DND-41 (cell line): ENCODE data around the gene RBFOX1.

ENCODE experiments used
- ATAC-seq: fragments of 200-7000 bp; cut with Tn5 transposase; 3 replicates; pipeline ENCODE4 v1.9.1; 2021; ENCODE audit warnings: low read depth; ENCODE audit not compliant: insufficient read depth
- DNase-seq: peaks from one replicate; pipeline ENCODE4 v3.0.0-alpha.2; 2020
- H2AFZ ChIP-seq: 2 replicates; pipeline ENCODE4 v1.6.0; 2012; ENCODE audit warnings: low read depth, low read length
- H3K27ac ChIP-seq: 2 replicates; pipeline ENCODE4 v1.5.1; 2012; ENCODE audit warnings: low read length, inconsistent platforms
- H3K27me3 ChIP-seq: fragments of 200-600 bp; sonication (generic); 2 replicates; pipeline ENCODE4 v1.6.0; 2012; ENCODE audit warnings: low read length, mild to moderate bottlenecking, inconsistent platforms; ENCODE audit not compliant: insufficient read depth, poor library complexity
- H3K36me3 ChIP-seq: 2 replicates; pipeline ENCODE4 v1.5.1; 2012; ENCODE audit warnings: low read length, inconsistent platforms; ENCODE audit not compliant: insufficient read depth
- H3K4me1 ChIP-seq: 2 replicates; pipeline ENCODE4 v1.5.1; 2012; ENCODE audit warnings: mild to moderate bottlenecking, low read length; ENCODE audit not compliant: insufficient read depth
- H3K4me2 ChIP-seq: 2 replicates; pipeline ENCODE4 v1.6.0; 2012; ENCODE audit warnings: mild to moderate bottlenecking, moderate library complexity, low read length, inconsistent platforms; ENCODE audit not compliant: insufficient read depth
- H3K4me3 ChIP-seq, 2 experiments: fragments of 200-600 bp in 1 of 2; shearing (Covaris generic) in 1 of 2; 2 replicates each; pipeline ENCODE4 v1.5.1; 2012 to 2016; ENCODE audit warnings: inconsistent platforms in 2 of 2, low read length in 2 of 2, mild to moderate bottlenecking in 2 of 2, low read depth in 1 of 2, moderate library complexity in 1 of 2
- H3K79me2 ChIP-seq: 2 replicates; pipeline ENCODE4 v1.6.0; 2012; ENCODE audit warnings: low read length, inconsistent platforms; ENCODE audit not compliant: insufficient read depth
- H3K9ac ChIP-seq: 2 replicates; pipeline ENCODE4 v1.6.0; 2012; ENCODE audit warnings: low read depth, mild to moderate bottlenecking, inconsistent platforms, low read length, moderate library complexity
- H3K9me3 ChIP-seq: 2 replicates; pipeline ENCODE4 v1.5.1; 2012; ENCODE audit warnings: low read length, moderate library complexity, mild to moderate bottlenecking, inconsistent platforms; ENCODE audit not compliant: insufficient read depth, severe bottlenecking
- H4K20me1 ChIP-seq: 2 replicates; pipeline ENCODE4 v1.6.0; 2012; ENCODE audit warnings: low read length; ENCODE audit not compliant: insufficient read depth
- EZH2 ChIP-seq: IDR thresholded peaks from 3 replicates; pipeline ENCODE4 v1.6.1; 2012; ENCODE audit warnings: borderline replicate concordance, low read depth, mild to moderate bottlenecking, moderate library complexity, low read length, inconsistent platforms; ENCODE audit not compliant: severe bottlenecking
- TF ChIP-seq, protein P1 (sequence below): IDR thresholded peaks from 2 replicates; pipeline ENCODE4 v1.5.1; 2012; ENCODE audit warnings: borderline replicate concordance, low read length, moderate library complexity, mild to moderate bottlenecking; ENCODE audit not compliant: poor library complexity, severe bottlenecking; ENCODE audit errors: extremely low read depth

RBFOX1 gene

DNA sequence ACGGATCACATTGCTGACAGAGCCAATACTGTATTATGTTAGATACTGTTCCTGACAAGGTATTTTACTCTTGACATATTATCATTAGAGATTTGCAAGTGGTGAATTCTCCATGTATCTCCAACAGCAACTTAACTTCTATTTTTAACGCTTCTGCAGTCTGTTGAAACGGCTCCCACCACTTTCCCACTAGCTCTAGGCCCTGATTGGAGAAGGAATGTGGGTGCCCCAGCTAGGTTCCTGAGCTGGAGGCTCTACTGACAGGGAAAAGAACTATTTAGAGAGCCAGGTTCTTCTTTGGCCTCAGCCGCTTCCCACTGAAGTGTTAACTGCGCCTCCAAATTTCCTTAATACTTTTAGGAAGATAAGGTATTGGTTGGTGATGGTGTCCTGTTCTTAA, 191.8 kb downstream of the RBFOX1 start:
- H4K20me1 ChIP-seq: no peaks in the 10 kb centered on the region
- no peak overlapping the region for H3K27ac ChIP-seq
- ATAC-seq (no peak), DNase-seq (no peak)
- no peak overlapping the region for H3K9ac ChIP-seq
- no peaks in the 10 kb centered on the region for H3K4me1 ChIP-seq
- H2AFZ ChIP-seq: no peak overlapping the region
- H3K27me3 ChIP-seq: peaks cover 3% of the 10 kb centered on the region
- TF ChIP-seq EZH2: no peak
- TF ChIP-seq, protein P1, sequence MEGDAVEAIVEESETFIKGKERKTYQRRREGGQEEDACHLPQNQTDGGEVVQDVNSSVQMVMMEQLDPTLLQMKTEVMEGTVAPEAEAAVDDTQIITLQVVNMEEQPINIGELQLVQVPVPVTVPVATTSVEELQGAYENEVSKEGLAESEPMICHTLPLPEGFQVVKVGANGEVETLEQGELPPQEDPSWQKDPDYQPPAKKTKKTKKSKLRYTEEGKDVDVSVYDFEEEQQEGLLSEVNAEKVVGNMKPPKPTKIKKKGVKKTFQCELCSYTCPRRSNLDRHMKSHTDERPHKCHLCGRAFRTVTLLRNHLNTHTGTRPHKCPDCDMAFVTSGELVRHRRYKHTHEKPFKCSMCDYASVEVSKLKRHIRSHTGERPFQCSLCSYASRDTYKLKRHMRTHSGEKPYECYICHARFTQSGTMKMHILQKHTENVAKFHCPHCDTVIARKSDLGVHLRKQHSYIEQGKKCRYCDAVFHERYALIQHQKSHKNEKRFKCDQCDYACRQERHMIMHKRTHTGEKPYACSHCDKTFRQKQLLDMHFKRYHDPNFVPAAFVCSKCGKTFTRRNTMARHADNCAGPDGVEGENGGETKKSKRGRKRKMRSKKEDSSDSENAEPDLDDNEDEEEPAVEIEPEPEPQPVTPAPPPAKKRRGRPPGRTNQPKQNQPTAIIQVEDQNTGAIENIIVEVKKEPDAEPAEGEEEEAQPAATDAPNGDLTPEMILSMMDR: no peak
- no peak overlapping the region for H3K4me2 ChIP-seq
- H3K79me2 ChIP-seq: no peaks in the 10 kb centered on the region
- H3K9me3 ChIP-seq: no peaks in the 10 kb centered on the region
- H3K4me3 ChIP-seq: no peak overlapping the region
- no peaks in the 10 kb centered on the region for H3K36me3 ChIP-seq

DNA sequence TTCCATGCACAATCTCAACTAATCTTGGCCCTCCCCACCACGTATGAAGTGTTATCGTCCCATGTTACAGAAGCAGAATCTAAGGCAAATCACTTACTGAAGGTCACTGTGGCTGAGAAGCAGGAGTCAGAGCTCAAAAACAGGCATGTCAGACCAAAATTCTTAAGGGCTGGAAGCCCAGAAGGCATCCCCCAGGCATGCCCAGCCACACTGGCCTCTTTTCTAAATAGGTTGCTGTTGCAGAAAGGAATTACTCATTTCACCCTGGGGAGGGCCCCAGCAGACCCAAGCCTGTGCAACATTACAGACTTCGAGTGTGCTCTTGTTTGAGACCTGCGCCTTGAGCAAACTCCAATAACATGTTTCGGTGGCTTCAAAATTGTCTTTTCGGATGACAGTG, 194.1 kb downstream of the RBFOX1 start:
- no peak for ATAC-seq
- H3K4me1 ChIP-seq: no peaks in the 10 kb centered on the region
- no peaks in the 10 kb centered on the region for H4K20me1 ChIP-seq
- DNase-seq: no peak
- peaks cover 2% of the 10 kb centered on the region for H3K27me3 ChIP-seq
- H3K79me2 ChIP-seq: no peaks in the 10 kb centered on the region
- no peak overlapping the region for H3K9ac ChIP-seq
- TF ChIP-seq, protein P1: no peak
- TF ChIP-seq EZH2: no peak
- no peak overlapping the region for H3K27ac ChIP-seq
- H2AFZ ChIP-seq: no peak overlapping the region
- H3K4me2 ChIP-seq: no peak overlapping the region
- H3K4me3 ChIP-seq: no peak overlapping the region
- no peaks in the 10 kb centered on the region for H3K9me3 ChIP-seq
- no peaks in the 10 kb centered on the region for H3K36me3 ChIP-seq

DNA sequence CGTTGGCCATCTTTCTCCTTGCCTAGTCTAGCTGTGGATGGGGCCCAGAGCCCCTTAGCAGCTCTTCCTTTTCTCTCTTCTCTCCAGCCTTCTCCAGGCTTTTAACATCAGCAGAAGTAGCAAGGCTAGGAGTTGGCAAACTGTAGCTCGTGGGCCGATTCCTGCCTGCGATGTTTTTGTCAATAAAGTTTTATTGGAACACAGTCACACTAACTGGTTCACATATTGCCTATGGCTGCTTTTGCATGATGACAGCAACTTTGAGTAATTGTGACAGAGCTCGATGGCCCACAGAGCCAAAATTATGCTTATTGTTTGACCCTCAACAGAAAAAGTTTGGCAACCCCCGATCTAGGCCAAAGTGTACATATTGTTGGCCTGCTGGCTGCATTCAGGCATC, 199.9 kb downstream of the RBFOX1 start:
- no peak overlapping the region for H3K9ac ChIP-seq
- no peak overlapping the region for H3K27ac ChIP-seq
- H2AFZ ChIP-seq: no peak overlapping the region
- no peak for DNase-seq
- no peaks in the 10 kb centered on the region for H3K79me2 ChIP-seq
- H3K9me3 ChIP-seq: no peaks in the 10 kb centered on the region
- H3K27me3 ChIP-seq: no peaks in the 10 kb centered on the region
- no peaks in the 10 kb centered on the region for H4K20me1 ChIP-seq
- no peaks in the 10 kb centered on the region for H3K4me1 ChIP-seq
- no peak for TF ChIP-seq EZH2
- TF ChIP-seq, protein P1: no peak
- H3K4me3 ChIP-seq: no peak overlapping the region
- no peaks in the 10 kb centered on the region for H3K36me3 ChIP-seq
- no peak for ATAC-seq
- no peak overlapping the region for H3K4me2 ChIP-seq

DNA sequence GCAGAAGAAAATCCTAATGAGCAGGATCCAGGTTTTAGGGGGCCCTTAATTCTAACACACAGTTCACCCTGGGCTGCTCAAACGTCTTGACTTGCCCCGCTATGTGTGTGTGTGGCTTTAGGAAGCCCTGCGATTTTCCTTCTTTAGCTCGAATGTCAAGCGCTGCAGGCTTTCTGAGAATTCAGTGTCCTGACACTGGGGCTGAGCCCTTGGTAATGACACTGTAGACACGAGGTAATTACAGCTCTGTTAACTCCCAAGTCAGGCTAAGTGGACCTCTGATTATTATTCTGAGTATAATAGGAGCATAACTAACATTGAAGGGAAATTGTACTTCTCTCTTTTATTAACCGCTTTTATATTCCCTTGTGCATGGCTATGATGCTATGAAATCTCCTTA, 202.1 kb downstream of the RBFOX1 start:
- Histone ChIP-seq H3K4me1 (no peaks in the 10 kb centered on the region), H3K27me3 (no peaks in the 10 kb centered on the region), H3K4me2 (no peak overlapping the region), H3K4me3 (no peak overlapping the region), H3K36me3 (no peaks in the 10 kb centered on the region), H4K20me1 (no peaks in the 10 kb centered on the region), H2AFZ (no peak overlapping the region), H3K9me3 (no peaks in the 10 kb centered on the region), H3K27ac (no peak overlapping the region), H3K79me2 (no peaks in the 10 kb centered on the region), H3K9ac (no peak overlapping the region)
- no peak for ATAC-seq
- TF ChIP-seq EZH2: no peak
- TF ChIP-seq, protein P1: no peak
- DNase-seq: no peak
